ENCODE results near the gene MMP17. TPM values are rescaled to one million over a fixed set of nuclear protein-coding genes. Genes with fewer than 3 reads are reported as not detected.

The MMP17 gene
- total RNA-seq, 2 donors from 2014 or later, result 2.1 to 3.2 TPM

DNA sequence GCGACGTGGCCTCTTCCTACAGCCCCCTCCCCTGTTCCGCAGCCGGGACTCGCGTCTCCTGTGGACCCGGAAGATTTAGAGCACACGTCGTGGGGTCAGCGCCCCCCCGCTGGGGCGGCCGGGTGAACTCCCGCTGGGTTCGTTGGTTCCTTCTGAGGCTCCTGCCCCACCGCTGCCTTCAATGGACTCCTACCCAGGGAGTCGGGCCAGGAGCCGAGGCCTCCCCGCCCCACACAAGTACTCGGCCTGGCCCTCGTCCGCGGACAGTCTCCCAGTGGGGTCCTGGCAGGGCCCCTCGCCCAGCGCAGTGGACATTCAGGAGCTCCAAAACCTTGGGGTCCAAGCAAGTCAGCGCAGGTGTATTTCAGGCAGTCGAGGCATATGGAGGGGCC is 1.2 kb downstream of the MMP17 start:
- Histone ChIP-seq H3K9me3 (no peaks in the 10 kb centered on the region), H3K4me3 (peak overlapping the region; percentile 39 to 56), H3K4me1 (peaks cover 0 to 45% of the 10 kb centered on the region in 2 donors), H3K27me3 (peaks cover 4 to 15% of the 10 kb centered on the region in 2 donors), H3K36me3 (no peaks in the 10 kb centered on the region), H3K27ac (peak overlapping the region in 1 of 2 donors; percentile 23)
- TF ChIP-seq, protein P1, sequence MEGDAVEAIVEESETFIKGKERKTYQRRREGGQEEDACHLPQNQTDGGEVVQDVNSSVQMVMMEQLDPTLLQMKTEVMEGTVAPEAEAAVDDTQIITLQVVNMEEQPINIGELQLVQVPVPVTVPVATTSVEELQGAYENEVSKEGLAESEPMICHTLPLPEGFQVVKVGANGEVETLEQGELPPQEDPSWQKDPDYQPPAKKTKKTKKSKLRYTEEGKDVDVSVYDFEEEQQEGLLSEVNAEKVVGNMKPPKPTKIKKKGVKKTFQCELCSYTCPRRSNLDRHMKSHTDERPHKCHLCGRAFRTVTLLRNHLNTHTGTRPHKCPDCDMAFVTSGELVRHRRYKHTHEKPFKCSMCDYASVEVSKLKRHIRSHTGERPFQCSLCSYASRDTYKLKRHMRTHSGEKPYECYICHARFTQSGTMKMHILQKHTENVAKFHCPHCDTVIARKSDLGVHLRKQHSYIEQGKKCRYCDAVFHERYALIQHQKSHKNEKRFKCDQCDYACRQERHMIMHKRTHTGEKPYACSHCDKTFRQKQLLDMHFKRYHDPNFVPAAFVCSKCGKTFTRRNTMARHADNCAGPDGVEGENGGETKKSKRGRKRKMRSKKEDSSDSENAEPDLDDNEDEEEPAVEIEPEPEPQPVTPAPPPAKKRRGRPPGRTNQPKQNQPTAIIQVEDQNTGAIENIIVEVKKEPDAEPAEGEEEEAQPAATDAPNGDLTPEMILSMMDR (IDR thresholded peaks at IDR 0.05), result no peak
- no peak for DNase-seq (ENCODE audit: low spot score)

- peaks cover 0 to 45% of the 10 kb centered on the region in 2 donors for H3K4me1 ChIP-seq
These were observed 1.7 kb downstream of the MMP17 start for GRCh38 chr12:131829791-131830334.

DNA sequence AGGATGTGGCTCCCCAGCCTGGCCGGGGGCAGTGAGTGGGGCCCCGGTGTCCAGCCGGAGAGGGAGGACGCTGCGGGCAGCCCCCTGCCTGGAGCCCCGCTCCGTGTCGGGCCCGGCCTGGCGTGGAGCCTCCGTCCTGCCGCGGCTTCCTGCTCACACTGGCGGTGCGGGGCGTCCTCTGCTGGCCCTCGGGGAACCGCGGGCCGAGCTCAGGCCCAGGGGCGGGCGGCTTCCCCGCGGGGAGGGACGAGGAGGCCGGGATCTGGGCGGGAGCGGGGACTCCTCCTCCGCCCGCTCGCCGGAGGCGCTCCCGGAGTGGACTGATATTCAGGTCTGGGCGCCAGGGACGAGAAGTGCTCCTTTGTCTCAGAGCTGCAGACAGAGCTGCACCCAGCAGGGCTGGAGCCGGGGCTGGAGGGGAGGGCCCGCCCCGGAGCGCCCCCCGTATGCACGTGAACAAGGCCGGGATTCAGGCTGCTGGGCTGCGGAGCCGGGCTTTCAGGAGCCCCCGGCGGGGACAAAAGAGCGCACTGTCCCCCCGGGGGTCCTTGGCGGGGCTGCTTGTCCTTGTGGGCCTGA is 2.2 kb downstream of the MMP17 start:
- Histone ChIP-seq H3K27ac (peak overlapping the region; percentile 47 to 61), H3K36me3 (no peaks in the 10 kb centered on the region)

More at GRCh38 chr12:131829791-131830334, 1.7 kb downstream of the MMP17 start:
- no peak for DNase-seq (ENCODE audit: low spot score)
- H3K4me3 ChIP-seq, result peak overlapping the region; percentile 30 to 56
- TF ChIP-seq, protein P1 (IDR thresholded peaks at IDR 0.05), result no peak
- no peaks in the 10 kb centered on the region for H3K9me3 ChIP-seq
- peaks cover 4 to 15% of the 10 kb centered on the region in 2 donors for H3K27me3 ChIP-seq
- no peaks in the 10 kb centered on the region for H3K36me3 ChIP-seq
- H3K27ac ChIP-seq, result peak overlapping the region; percentile 47 to 61

DNA sequence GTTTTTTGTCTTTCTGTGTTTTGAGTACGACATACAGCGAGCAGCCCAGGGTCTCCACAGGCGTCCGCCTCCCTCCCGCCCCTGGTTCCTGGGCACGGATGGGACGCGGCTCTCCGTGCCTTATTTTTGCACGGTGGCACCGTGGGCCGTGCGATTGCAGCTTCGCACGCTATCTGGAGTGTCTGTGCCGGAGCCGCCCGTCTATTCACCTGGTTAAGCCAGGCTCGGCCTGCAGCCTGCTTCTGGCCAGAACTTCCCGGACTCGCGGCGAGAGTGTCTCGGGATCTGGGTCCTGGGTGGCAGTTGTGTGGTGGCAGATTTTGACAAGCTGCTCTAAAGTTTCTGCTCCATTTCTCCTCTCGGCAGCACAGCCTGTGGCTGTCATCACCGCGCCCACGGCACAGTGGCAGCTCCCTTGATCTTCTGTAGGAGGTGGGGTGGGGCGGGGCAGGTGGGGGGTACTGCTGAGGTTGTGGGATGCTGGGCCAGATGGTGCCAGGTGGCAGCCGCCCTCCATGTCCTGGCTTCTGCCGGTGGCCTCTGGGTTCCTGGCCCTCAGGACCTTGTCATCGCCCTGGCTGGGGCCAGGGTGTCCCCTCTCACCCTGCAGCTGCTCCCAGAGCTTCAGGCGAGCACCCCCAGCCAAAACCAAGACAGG is 2.9 kb downstream of the MMP17 start:
- Histone ChIP-seq H3K27me3 (peaks cover 4 to 15% of the 10 kb centered on the region in 2 donors), H3K36me3 (no peaks in the 10 kb centered on the region), H3K4me1 (peaks cover 0 to 45% of the 10 kb centered on the region in 2 donors), H3K4me3 (peak overlapping the region; percentile 30 to 56), H3K27ac (peak overlapping the region; percentile 47 to 61), H3K9me3 (no peaks in the 10 kb centered on the region)
- TF ChIP-seq, protein P1 (IDR thresholded peaks at IDR 0.05), result no peak
- DNase-seq (ENCODE audit: low spot score), result no peak

More for the DNA sequence above, 2.2 kb downstream of the MMP17 start:
- H3K4me1 ChIP-seq, result peaks cover 0 to 45% of the 10 kb centered on the region in 2 donors
- no peaks in the 10 kb centered on the region for H3K9me3 ChIP-seq
- TF ChIP-seq, protein P1 (IDR thresholded peaks at IDR 0.05), result peak in 1 of 2 donors; percentile 74
- H3K27me3 ChIP-seq, result peaks cover 4 to 15% of the 10 kb centered on the region in 2 donors
- H3K4me3 ChIP-seq, result peak overlapping the region; percentile 30 to 56
- no peak for DNase-seq (ENCODE audit: low spot score)

DNA sequence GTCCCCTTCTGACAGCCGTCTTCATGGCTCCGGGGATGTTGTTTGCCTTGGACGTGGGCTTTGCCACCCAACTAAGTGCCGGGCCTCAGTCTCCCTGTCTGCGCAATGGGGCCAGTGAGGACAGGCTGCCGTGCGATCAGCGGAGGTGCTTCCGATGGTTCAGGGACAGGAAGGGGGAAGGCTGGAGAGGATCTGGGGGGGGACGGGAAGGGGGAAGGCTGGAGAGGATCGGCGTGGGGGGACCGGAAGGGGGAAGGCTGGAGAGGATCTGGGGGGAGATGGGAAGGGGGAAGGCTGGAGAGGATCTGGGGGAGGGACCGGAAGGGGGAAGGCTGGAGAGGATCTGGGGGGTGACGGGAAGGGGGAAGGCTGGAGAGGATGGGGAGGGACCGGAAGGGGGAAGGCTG is 3.4 kb downstream of the MMP17 start:
- DNase-seq (ENCODE audit: low spot score), result no peak
- Histone ChIP-seq H3K27me3 (peaks cover 4 to 15% of the 10 kb centered on the region in 2 donors), H3K4me3 (peak overlapping the region; percentile 30 to 56), H3K4me1 (peaks cover 0 to 45% of the 10 kb centered on the region in 2 donors), H3K27ac (peak overlapping the region; percentile 47 to 61), H3K36me3 (no peaks in the 10 kb centered on the region), H3K9me3 (no peaks in the 10 kb centered on the region)
- TF ChIP-seq, protein P1 (IDR thresholded peaks at IDR 0.05), result no peak

Data from right atrium auricular region (tissue), 2 donors.